ENCODE data around the gene IL32. TPM values are rescaled to one million over a fixed set of nuclear protein-coding genes. Genes with fewer than 3 reads are reported as not detected.

IL32 gene
- total and polyA plus RNA-seq, 5 experiments from 2014 or later = 363 to 2,118 (median 1,686) TPM

DNA sequence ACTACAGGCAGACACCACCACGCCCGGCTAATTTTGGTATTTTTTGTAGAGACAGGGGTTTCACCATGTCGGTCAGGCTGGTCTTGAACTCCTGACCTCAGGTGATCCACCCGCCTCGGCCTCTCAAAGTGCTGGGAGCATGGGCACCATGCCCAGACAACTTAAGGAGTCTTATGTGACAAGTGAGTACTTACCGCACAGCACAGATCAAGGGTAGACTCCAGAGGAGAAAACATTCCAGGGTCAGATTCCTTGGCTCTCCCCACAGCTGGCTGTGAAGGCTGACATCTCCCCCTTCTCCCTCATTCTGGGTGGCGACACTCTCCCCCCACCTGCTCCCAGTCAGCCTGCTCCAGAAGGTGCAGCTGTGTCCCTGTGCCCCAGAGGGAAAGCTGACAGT, 23.0 kb downstream of the IL32 start:
- Mint-ChIP-seq H3K9me3 (no peaks in the 10 kb centered on the region), H3K36me3 (no peaks in the 10 kb centered on the region), H3K27me3 (no peaks in the 10 kb centered on the region), H3K4me1 (peaks cover 17 to 56% (median 38%) of the 10 kb centered on the region in 4 donors), H3K27ac (peak overlapping the region in 6 of 10 donors; percentile 35 to 81 (median 59)), H3K4me3 (peak overlapping the region in 2 of 10 donors; percentile 22 to 51)
- DNase-seq (no peak), ATAC-seq (no peak)
- POLR2A ChIA-PET = interaction anchor here (1.0 to 7.5 kb wide), 5 partner anchors 9 to 29 kb away, joined by 3 to 92 read pairs (median 12); partner anchors contain the start of genes IL32 and ZSCAN10

DNA sequence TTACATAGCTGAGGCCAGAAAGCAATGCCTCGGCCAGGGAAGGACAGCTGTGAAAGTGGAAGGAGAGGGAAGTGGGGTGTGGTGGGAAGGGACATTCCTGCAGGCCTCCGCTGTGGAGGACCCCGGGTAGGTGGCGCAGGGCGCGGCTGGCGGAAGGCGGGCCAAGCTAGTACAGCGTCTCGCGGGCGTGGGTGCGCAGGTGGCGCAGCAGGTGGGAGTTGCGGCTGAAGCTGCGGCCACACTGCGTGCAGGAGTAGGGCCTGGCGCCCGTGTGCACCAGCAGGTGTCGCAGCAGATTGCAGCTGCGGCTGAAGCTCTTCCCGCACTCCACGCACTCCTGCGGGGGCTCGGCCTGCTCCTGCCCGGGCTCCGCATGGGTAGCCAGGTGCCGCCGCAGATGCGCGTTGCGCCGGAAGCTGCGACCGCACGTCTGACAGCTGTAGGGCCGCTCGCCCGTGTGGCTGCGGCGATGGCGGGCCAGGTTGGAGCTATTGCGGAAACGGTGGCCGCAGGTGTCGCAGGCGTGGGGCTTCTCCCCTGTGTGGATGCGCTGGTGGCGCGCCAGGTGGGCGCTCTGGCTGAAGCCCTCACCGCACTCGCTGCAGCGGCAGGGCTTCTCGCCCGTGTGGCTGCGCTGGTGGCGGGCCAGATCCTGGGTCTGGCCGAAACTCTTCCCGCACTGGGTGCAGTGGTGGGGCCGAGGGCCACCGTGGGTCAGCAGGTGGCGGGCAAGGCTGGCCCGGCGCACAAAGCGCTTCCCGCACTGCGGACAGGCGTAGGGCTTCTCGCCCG, 23.7 kb downstream of the IL32 start:
- Mint-ChIP-seq H3K27ac (peak overlapping the region in 1 of 10 donors; percentile 81), H3K9me3 (no peaks in the 10 kb centered on the region), H3K36me3 (no peaks in the 10 kb centered on the region), H3K4me3 (no peak overlapping the region), H3K27me3 (no peaks in the 10 kb centered on the region), H3K4me1 (peaks cover 17 to 57% (median 37%) of the 10 kb centered on the region in 4 donors)
- no peak for DNase-seq
- ATAC-seq = no peak
- POLR2A ChIA-PET = interaction anchor here (0.6 to 7.5 kb wide), 8 partner anchors 8 to 64 kb away, joined by 3 to 92 read pairs (median 7); partner anchors contain the start of genes IL32 and ZSCAN10

- POLR2A ChIA-PET = interaction anchor here (0.6 to 7.5 kb wide), 11 partner anchors 9 to 65 kb away, joined by 3 to 92 read pairs (median 5); partner anchors contain the start of genes IL32 and ZSCAN10
- H3K4me1 Mint-ChIP-seq = peaks cover 17 to 57% (median 38%) of the 10 kb centered on the region in 4 donors
- H3K27me3 Mint-ChIP-seq = no peaks in the 10 kb centered on the region
Measured at GRCh38 chr16:3089717-3090592, 24.5 kb downstream of the IL32 start.

GRCh38 chr16:3091551-3091950, 26.1 kb downstream of the IL32 start:
- no peaks in the 10 kb centered on the region for H3K27me3 Mint-ChIP-seq
- no peaks in the 10 kb centered on the region for H3K9me3 Mint-ChIP-seq
- DNase-seq (no peak), ATAC-seq (no peak)
- peaks cover 18 to 64% (median 41%) of the 10 kb centered on the region in 4 donors for H3K4me1 Mint-ChIP-seq
- H3K4me3 Mint-ChIP-seq = peak overlapping the region in 1 of 10 donors; percentile 26
- peak overlapping the region in 5 of 10 donors; percentile 19 to 71 (median 58) for H3K27ac Mint-ChIP-seq
- POLR2A ChIA-PET = interaction anchor here (1.1 to 7.5 kb wide), 6 partner anchors 8 to 43 kb away, joined by 3 to 92 read pairs (median 4); partner anchors contain the start of gene ZSCAN10
- no peaks in the 10 kb centered on the region for H3K36me3 Mint-ChIP-seq

More at GRCh38 chr16:3089717-3090592, 24.5 kb downstream of the IL32 start:
- Mint-ChIP-seq H3K27ac (no peak overlapping the region), H3K36me3 (no peaks in the 10 kb centered on the region), H3K4me3 (no peak overlapping the region), H3K9me3 (no peaks in the 10 kb centered on the region)
- ATAC-seq (no peak), DNase-seq (no peak)

DNA sequence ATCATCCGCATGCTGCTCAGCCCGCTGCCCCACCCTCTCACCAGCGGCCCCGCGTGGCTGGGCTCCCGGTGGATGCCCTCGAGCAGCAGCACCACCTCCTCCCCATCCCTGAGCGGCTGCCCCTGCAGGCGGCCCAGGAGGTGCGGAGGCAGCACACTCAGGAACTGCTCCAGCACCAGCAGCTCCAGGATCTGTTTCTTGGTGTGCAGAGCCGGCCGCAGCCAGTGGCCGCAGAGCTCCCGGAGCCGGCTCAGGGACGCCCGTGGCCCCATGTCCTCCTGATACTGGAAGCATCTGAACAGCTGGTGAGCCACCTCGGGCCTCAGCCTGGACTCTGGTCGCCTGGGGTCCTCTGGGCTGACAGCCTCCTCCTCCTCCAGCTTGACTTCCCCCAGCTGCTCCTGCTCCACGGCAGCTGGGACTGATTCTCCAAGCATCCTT, 27.1 kb downstream of the IL32 start:
- ATAC-seq = no peak
- peak overlapping the region in 1 of 10 donors; percentile 38 for H3K27ac Mint-ChIP-seq

DNA sequence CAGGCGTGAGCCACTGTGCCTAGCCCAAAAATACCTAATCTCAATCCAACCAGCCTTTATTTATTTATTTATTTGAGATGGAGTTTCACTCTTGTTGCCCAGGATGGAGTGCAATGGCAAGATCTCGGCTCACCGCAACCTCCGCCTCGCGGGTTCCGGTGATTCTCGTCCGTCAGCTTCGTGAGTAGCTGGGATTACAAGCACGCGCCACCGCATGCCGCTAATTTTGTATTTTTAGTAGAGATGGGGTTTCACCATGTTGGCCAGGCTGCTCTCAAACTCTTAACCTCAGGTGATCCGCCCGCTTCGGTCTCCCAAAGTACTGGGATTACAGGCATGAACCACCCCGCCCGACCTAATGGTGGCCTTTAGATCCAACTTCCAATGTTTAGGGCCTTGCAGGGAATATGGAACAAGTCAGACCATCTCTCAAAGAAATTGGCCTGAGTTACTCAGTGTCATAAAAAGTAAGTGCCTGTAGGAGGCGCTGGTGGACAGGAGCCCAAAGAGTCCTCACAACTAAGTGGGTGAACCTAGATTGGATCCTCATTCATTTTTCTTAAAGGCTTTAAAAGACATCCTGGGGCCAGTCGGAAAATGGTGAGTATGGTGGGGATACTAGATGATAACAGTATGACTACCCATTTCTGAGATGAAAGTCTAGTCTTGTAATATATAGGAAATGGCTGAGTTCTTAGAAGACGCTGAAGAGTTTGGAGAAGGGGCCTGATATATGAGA, 29.0 kb downstream of the IL32 start:
- peak overlapping the region in 5 of 10 donors; percentile 7 to 34 (median 13) for H3K4me3 Mint-ChIP-seq
- DNase-seq = peak in 8 of 10 donors; percentile 47 to 75 (median 56)
- H3K27ac Mint-ChIP-seq = peak overlapping the region in 9 of 10 donors; percentile 22 to 84 (median 66)
- H3K27me3 Mint-ChIP-seq = no peaks in the 10 kb centered on the region
- no peaks in the 10 kb centered on the region for H3K36me3 Mint-ChIP-seq
- POLR2A ChIA-PET = interaction anchor here (0.7 to 15.9 kb wide), 6 partner anchors 24 to 369 kb away, joined by 4 to 261 read pairs (median 14); partner anchors contain the start of gene IL32
- H3K4me1 Mint-ChIP-seq = peaks cover 13 to 56% (median 34%) of the 10 kb centered on the region in 4 donors
- no peaks in the 10 kb centered on the region for H3K9me3 Mint-ChIP-seq
- peak; percentile 45 to 50 for ATAC-seq

More for the DNA sequence above, 27.1 kb downstream of the IL32 start:
- H3K36me3 Mint-ChIP-seq = no peaks in the 10 kb centered on the region
- no peak for DNase-seq
- H3K4me3 Mint-ChIP-seq = no peak overlapping the region
- peaks cover 19 to 57% (median 37%) of the 10 kb centered on the region in 4 donors for H3K4me1 Mint-ChIP-seq
- no peaks in the 10 kb centered on the region for H3K9me3 Mint-ChIP-seq
- POLR2A ChIA-PET = interaction anchor here (1.7 to 7.5 kb wide), 4 partner anchors 9 to 42 kb away, joined by 4 to 92 read pairs (median 6); partner anchors contain the start of gene IL32
- H3K27me3 Mint-ChIP-seq = no peaks in the 10 kb centered on the region

GRCh38 chr16:3095869-3096268, 30.4 kb downstream of the IL32 start:
- no peaks in the 10 kb centered on the region for H3K9me3 Mint-ChIP-seq
- H3K4me3 Mint-ChIP-seq = peak overlapping the region in 5 of 10 donors; percentile 16 to 69 (median 58)
- DNase-seq (peak in 9 of 10 donors; percentile 40 to 79 (median 53)), ATAC-seq (peak; percentile 67 to 70)
- no peaks in the 10 kb centered on the region for H3K36me3 Mint-ChIP-seq
- H3K27ac Mint-ChIP-seq = peak overlapping the region; percentile 22 to 91 (median 82)
- no peaks in the 10 kb centered on the region for H3K27me3 Mint-ChIP-seq
- POLR2A ChIA-PET = interaction anchor here (0.6 to 15.9 kb wide), 10 partner anchors 8 to 860 kb away, joined by 3 to 261 read pairs (median 5); partner anchors contain the start of genes DNASE1L2, IL32 and ZNF213
- H3K4me1 Mint-ChIP-seq = peaks cover 20 to 64% (median 45%) of the 10 kb centered on the region in 4 donors

- DNase-seq (no peak), ATAC-seq (no peak)
- no peak overlapping the region for H3K4me3 Mint-ChIP-seq
- no peaks in the 10 kb centered on the region for H3K27me3 Mint-ChIP-seq
- no peaks in the 10 kb centered on the region for H3K36me3 Mint-ChIP-seq
- POLR2A ChIA-PET = interaction anchor here (0.6 to 15.9 kb wide), 11 partner anchors 8 to 860 kb away, joined by 3 to 261 read pairs (median 3); partner anchors contain the start of genes DNASE1L2, IL32 and ZNF213
- peaks cover 21 to 64% (median 46%) of the 10 kb centered on the region in 4 donors for H3K4me1 Mint-ChIP-seq
- H3K27ac Mint-ChIP-seq = peak overlapping the region in 6 of 10 donors; percentile 22 to 91 (median 80)
- H3K9me3 Mint-ChIP-seq = no peaks in the 10 kb centered on the region
Measured at GRCh38 chr16:3096362-3096761, 30.9 kb downstream of the IL32 start.

GRCh38 chr16:3097266-3097665, 31.8 kb downstream of the IL32 start:
- Mint-ChIP-seq H3K9me3 (no peaks in the 10 kb centered on the region), H3K27me3 (no peaks in the 10 kb centered on the region), H3K4me3 (no peak overlapping the region), H3K4me1 (peaks cover 26 to 64% (median 54%) of the 10 kb centered on the region in 4 donors), H3K36me3 (no peaks in the 10 kb centered on the region), H3K27ac (peak overlapping the region in 6 of 10 donors; percentile 17 to 85 (median 72))
- POLR2A ChIA-PET = interaction anchor here (1.0 to 15.9 kb wide), 8 partner anchors 9 to 46 kb away, joined by 3 to 261 read pairs (median 16); partner anchors contain the start of genes IL32 and ZNF213
- no peak for ATAC-seq
- no peak for DNase-seq

DNA sequence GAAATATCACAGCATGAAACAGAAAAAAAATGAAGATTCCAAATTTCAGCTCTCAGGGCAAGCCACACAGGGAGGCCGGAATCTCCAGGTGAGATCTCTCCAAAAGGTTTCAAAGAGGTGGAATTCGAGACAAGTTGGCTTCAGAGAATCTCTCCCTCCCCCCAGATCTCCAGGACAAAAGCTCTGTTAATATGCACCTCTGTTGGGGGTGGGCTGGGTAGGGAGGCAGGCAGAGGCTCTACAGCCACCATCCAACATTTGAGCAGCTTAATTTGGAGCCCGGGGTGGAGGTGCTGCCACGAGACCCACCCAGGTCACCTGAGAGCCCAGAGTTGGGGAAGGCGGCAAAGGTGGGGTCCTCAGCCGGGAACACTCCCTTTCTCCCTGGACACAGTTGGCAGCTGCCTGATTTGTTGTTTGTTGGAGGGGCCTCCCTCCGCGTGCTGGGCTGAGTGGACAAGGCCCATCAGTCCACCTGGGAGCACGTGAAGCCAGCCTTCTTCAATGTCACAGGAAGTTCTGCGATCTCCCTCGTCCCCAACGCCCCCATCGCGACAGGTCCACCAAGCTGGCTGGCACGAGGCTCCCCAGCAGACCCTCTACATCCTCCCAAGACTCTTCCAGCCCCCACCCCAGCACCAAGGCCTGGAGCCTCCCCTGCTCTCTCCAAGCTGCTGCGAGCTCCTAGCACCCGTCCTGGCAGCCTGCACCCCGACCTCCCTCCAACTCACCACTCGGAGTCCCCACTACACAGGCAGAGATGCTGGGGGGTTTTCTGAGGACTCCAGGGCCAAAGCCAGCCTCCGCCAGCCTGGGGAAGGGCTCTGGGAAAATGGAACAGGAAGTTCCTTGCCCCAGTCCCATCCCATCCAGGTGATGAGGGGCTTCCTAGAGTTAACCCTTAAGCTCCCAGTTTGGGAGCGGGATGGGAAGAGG, 33.3 kb downstream of the IL32 start, which contains the start of gene ZSCAN10:
TSS of gene ZSCAN10 (minus strand) at position 836 of the 936 bp plus-strand sequence. CDS start 6,357 bp downstream, outside the sequence.
- Mint-ChIP-seq H3K27ac (peak within 1 kb of the TSS in 9 of 10 donors; percentile 72 to 90 (median 79)), H3K27me3 (no peaks in the 10 kb centered on the region), H3K36me3 (no peaks in the 10 kb centered on the region), H3K4me3 (peak within 1 kb of the TSS; percentile 70 to 87 (median 78)), H3K9me3 (no peaks in the 10 kb centered on the region), H3K4me1 (peaks cover 28 to 67% (median 66%) of the 10 kb centered on the region in 4 donors)
- DNase-seq (peak in 1 of 10 donors; percentile 10), ATAC-seq (no peak)
- POLR2A ChIA-PET = interaction anchor here (0.6 to 15.9 kb wide), 14 partner anchors 8 to 422 kb away, joined by 3 to 261 read pairs (median 6); partner anchors contain the start of genes IL32 and ZNF213
